Left ventricle myocardium superior (tissue), 1 donor: ENCODE results near the gene SFXN4. TPM values are rescaled to one million over a fixed set of nuclear protein-coding genes. Genes with fewer than 3 reads are reported as not detected.
"Not testable (repeated sequence)": the region's sequence is repeated elsewhere in the genome, so short reads cannot be mapped to it uniquely, and the experiment has no call there.

Experiments used
- ATAC-seq: fragments of 200-7000 bp; cut with Tn5 transposase; one replicate; pipeline ENCODE4 v1.9.1; 2020; ENCODE audit warnings: mild to moderate bottlenecking, moderate library complexity
- DNase-seq: peaks from one replicate; pipeline ENCODE4 v3.0.0-alpha.2; 2020
- intact Hi-C: fragments of 100-400 bp; cut with micrococcal nuclease; formaldehyde crosslinking; loops from one replicate; pipeline ENCODE4 v1.11.0; 2022
- total RNA-seq: library from RNA; stranded (reverse); fragmentation: NEBNext Ultra II Directional; extraction: Animal tissue kit (Norgen Biotek cat#: 25700); gene quantifications from one replicate; pipeline ENCODE4 v1.2.1, GENCODE V29; 2021
- donor health status: DM: no; HTN: yes; CAD: no; lungs with severe emphysema.

SFXN4 gene
- total RNA-seq, 1 donor from 2014 or later = 43.0 TPM

DNA sequence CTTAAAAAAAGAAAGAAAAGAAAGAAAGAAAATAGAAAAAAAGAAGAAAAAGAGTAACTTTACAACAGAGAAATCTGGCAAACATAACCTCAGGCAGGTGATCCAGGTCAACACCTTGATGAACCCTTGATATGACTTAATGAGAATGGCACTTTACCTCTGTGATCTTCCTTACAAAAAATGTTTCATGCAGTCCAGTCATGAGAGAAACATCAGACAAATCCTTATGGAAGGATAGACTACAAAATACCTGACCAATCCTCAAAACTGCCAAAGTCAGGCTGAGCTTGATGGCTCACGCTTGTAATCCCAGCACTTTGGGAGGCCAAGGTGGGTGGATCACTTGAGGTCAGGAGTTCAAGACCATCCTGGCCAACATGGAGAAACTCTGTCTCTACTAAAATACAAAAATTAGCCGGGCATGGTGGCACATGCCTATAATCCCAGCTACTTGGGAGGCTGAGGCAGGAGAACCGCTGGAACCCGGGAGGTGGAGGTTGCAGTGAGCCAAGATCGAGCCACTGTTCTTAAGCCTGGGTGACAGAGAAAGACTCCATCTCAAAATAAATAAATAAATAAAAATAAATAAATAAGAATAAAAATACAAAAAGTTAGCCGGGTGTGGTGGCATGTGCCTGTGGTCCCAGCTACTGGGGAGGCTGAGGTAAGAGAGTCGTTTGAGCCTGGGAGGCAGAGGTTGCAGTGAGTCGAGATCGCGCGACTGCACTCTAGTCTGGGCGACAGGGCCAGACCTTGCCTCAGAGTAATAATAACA, 68.7 kb downstream of the SFXN4 start:
- ATAC-seq, intact Hi-C loops: not testable (repeated sequence)

DNA sequence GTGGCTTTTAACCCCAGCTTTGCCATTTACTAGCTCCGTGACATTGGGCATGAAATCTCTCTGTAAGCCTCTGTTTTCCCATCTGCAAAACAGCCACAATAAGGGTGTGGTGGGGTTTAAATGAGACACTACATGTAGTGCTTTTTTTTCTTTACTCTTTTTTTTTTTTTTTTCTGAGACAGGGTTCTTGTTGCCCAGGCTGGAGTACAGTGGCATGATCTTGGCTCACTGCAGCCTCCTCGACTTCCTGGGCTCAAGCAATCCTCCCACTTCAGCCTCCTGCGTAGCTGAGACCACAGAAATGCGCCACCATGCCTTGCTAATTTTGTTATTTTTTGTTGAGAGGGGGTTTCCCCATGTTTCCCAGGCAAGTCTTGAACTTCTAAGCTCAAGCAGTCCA, 69.9 kb downstream of the SFXN4 start:
- intact Hi-C loops = no loop called here
- DNase-seq (no peak), ATAC-seq (no peak)

More for the DNA sequence above, 68.7 kb downstream of the SFXN4 start:
- not testable (repeated sequence) for DNase-seq

- no peak for ATAC-seq
- intact Hi-C loops = no loop called here
- DNase-seq = no peak
Observed at GRCh38 chr10:119090968-119091367, 74.5 kb downstream of the SFXN4 start.

Other genes starting within 250 kb of the SFXN4 start
- gene NANOS1, start 136.0 kb downstream of the SFXN4 start, total RNA-seq = 8.7 TPM
- 106 TPM for gene EIF3A, start 84.9 kb downstream of the SFXN4 start, total RNA-seq
- 19.7 TPM for gene DENND10, start 61.6 kb downstream of the SFXN4 start, total RNA-seq
- 288 TPM for gene PRDX3, start 13.1 kb upstream of the SFXN4 start, total RNA-seq
- 43.4 TPM for gene GRK5, start 41.9 kb upstream of the SFXN4 start, total RNA-seq